ENCODE results near the gene SLC43A1.
A peak's percentile ranks its signal among the peaks of the same experiment; 100 is the strongest.
"Not testable (repeated sequence)": the region's sequence is repeated elsewhere in the genome, so short reads cannot be mapped to it uniquely, and the experiment has no call there.

SLC43A1 gene

DNA sequence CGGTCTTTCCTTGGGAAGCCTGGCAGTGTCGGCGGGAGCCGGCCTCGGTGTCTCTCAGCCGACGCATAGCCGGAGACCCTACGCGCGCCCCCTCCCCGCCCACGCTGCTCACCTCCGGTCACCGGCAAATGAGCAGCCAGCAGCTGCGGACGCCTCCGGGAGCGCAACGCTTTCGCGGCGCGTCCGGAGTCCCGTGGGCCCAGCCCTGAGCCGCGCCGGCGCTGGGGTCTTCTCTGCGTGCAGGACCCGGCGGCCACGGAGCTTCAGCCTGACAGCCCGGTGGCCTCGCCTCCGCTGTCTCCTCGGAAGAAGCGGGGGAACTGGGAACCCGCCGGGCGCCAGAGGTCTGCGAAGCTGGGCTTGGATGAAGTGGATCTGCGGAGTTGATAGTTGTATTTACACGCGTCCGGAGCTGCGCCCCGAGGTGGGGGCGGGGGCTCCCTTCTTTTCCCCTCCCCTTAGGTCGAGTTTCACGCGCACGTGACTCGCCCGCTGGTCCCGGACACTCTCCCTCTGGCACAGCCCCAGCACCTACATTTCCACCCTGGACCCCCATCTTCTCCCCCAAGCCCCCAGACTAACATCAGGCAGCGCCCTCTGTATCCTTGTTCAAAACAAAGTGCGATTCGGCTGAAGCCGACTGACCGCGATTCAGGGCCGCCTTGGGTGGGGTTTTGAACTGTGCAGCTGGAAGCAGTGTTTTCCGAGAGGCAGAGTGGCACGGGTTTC, at the start of gene SLC43A1:
SLC43A1 (minus strand) TSS at position 371 of the 729 bp plus-strand sequence. CDS start 1,591 bp downstream, outside the sequence.
- peak; percentile 76 for DNase-seq

- DNase-seq = no peak
Observed at GRCh38 chr11:57562596-57562995, 47.1 kb upstream of the SLC43A1 start.

DNA sequence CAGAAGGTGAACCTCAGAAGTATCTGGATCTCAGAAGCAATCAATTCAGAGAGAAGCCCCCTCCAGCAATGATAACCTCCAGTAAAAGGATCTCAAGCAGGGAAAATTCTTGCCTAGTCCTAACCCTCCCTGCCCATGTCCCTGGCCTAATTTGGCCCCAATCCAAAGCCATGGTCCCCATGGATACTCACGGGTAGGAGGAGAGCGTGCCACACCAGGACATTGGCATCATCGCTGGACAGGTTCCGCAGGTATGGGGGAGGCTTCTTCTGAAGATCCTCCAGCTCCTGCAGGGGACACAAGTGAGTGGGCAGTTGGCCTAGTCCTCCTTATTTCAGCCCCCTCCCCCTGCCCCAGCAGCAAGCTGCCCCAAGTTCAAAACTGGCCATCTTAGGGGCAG, 44.6 kb upstream of the SLC43A1 start:
- no peak for DNase-seq

DNA sequence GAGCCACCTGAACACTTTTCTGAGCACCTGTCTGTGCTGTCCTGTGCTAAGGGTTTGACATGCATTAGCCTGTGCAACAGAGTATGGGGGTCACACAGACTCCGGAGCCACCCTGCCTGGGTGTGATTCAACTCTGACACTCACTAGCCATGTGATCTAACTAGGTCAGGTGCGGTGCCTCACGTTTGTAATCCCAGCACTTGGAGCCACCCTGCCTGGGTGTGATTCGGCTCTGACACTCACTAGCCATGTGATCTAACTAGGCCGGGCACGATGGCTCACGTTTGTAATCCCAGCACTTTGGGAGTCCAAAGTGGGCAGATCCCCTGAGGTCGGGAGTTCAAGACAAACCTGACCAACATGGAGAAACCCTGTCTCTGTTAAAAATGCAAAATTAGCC, 40.5 kb upstream of the SLC43A1 start:
- DNase-seq = no peak

- no peak for DNase-seq
Observed at GRCh38 chr11:57555393-57555792, 39.9 kb upstream of the SLC43A1 start.

- DNase-seq = no peak
Observed at GRCh38 chr11:57552479-57552878, 37.0 kb upstream of the SLC43A1 start.

DNA sequence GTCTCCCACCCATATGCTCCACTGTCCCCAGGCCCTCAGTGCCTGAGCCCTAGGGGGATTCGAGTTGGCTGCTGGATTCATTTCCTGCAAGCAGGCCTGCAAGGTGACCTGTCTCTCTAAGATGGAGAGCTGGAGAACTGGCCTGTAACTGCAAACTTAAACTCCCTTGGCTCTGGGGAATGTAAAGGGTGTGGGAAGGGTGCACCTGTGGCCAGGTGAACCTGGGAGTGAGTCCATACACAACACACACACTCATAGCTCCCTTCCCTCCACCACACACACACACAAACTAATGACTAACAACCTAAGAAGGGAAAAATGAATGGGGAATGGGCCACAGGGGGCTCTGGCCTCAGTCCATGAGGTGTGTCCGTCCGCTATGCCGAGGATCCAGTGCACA, 36.4 kb upstream of the SLC43A1 start:
- DNase-seq = no peak

DNA sequence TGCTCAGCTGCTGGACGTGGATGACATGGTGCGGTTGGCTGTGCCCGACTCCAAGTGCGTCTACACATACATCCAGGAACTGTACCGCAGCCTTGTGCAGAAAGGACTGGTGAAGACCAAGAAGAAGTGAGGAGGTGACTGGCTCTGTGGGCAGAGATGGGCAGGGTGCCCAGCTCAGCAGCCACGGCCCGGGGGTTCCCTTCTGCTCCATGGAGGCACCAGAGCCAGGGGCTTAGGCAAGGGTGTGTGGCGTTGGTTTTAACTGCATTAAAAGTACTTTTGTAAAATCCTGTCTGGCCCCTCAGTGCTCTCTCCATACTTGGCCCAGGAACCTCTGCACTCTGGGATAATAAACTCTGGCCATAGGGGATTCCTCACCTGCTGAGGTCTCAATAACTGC, 34.5 kb upstream of the SLC43A1 start:
- DNase-seq = no peak

- DNase-seq = no peak
Observed at GRCh38 chr11:57547854-57548377, 32.4 kb upstream of the SLC43A1 start.

DNA sequence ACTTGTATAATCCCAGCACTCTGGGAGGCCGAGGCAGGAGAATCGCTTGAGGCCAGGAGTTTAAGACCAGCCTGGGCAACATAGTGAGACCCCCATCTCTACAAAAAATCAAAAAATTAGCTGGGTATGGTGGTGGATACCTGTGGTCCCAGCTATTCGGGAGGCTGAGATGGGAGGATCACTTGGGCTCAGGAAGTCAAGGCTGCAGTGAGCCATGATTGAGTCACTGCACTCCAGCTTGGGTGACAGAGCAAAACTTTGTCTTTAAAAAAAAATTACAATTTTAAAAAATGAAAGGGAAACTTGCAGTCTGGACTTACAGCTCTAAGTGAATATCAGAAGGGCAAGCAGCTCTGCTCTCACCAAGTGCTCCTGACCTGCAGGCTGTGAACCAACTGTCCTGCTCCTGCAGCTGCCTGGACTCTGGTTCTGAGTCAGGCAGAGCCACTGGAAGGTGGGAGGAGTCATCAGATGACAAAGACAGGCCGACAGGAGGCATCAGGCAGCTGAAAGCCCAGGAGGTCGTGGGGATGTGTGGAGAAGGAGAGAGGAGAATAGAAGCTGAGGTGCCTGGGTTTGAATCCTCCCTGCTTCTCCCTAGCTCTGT, 31.5 kb upstream of the SLC43A1 start:
- no peak for DNase-seq

DNA sequence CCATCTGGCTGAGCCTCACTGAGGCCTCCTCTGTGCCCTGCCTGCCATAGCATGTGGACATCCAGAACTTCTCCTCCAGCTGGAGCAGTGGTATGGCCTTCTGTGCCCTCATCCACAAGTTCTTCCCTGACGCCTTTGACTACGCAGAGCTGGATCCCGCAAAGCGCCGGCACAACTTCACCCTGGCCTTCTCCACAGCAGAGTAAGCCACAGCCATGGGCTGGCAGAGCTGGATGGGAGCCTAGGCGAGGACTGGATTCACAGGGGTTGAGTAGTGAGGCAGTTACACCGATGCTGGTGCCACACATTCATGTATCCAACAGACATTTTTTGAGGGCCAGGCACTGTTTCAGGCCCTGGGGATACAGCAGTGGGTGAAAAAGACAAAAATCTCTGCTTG, 30.9 kb upstream of the SLC43A1 start:
- DNase-seq = no peak

- DNase-seq = no peak
Observed at GRCh38 chr11:57545883-57546282, 30.4 kb upstream of the SLC43A1 start.

DNA sequence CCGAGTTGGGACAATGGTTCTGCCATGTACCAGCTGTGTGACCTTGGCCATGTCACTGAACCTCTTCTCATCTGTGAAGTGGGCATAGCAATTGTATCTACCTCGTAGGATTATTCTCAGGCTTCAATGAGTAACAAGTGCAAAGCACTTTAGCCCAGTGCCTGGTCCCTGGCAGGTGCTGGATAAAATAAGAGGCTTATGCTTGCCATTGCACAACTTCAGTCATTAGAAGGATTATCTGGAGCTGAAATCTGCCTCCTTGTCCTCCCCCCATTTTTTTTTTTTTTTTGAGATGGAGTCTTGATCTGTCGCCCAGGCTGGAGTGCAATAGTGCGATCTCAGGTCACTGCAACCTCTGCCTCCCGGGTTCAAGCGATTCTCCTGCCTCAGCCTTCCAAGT, 29.1 kb upstream of the SLC43A1 start:
- no peak for DNase-seq

GRCh38 chr11:57543593-57543992, 28.1 kb upstream of the SLC43A1 start:
- DNase-seq = no peak

DNA sequence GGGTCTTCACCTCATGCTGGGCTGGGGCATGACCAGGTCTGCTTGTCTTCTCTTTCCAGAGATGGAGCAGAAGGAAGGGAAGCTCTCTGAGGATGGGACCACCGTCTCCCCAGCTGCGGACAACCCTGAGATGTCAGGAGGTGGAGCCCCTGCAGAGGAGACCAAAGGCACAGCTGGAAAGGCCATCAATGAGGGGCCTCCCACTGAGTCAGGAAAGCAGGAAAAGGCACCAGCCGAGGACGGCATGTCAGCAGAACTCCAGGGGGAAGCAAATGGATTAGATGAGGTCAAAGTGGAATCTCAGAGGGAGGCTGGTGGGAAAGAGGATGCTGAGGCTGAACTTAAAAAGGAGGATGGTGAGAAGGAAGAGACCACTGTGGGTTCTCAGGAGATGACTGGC, 27.1 kb upstream of the SLC43A1 start:
- DNase-seq = no peak

- DNase-seq = no peak
Observed at GRCh38 chr11:57541169-57541568, 25.7 kb upstream of the SLC43A1 start.

DNA sequence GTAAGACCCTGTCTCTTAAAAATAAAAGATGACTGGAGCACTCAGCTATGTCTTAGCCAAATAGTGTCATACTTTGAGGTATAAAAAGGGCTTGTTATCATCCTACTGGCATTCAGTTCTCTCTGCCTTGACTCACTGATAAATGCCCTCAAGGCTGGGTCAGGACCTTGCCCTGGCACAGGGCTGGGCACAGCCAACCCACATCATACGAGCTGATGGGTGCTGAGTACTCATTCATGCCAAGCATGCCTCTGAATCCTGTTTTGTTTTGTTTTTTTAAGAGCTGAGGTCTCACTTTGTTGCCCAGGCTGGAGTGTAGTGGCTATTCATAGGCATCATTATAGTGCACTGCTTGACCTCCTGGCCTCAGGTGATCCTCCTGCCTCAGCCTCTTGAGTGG, 23.8 kb upstream of the SLC43A1 start:
- DNase-seq = no peak

DNA sequence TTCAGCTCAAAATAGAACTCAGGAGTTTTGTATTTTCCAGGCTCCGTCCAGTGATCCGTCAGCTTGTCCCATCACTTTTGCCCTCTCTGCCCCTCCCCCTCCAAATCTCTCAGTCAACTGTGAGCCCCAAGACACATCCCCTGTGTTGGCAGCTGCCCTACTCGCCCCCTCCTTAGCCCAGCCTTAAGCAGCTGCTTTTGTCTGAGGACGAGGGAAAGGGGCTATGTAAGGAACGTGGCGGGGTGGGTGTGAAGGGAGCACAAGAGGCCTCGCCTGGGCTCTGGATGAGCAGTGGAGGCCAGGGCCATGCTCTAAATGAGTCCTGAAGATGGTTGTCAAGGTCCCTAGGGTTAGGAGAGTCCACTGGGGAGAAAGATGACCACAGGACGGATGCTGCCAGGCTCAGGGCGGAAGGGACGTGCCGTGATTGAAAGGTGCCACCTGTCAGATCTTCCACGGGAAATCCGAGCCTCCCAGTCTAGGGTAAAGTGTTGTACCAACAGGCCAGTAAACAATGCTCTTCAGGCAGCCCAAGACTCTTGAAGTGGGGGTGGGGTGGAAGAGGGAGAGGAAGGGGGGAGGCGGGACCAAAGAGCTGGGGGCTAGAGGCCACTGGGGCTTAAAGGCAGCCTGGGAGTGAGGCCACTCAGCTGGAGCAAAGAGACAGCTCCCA, 21.6 kb upstream of the SLC43A1 start, which contains the start of gene SMTNL1:
SMTNL1 (plus strand) TSS at position 649 of the 673 bp plus-strand sequence. CDS start 5,048 bp downstream, outside the sequence.
- DNase-seq = no peak

DNA sequence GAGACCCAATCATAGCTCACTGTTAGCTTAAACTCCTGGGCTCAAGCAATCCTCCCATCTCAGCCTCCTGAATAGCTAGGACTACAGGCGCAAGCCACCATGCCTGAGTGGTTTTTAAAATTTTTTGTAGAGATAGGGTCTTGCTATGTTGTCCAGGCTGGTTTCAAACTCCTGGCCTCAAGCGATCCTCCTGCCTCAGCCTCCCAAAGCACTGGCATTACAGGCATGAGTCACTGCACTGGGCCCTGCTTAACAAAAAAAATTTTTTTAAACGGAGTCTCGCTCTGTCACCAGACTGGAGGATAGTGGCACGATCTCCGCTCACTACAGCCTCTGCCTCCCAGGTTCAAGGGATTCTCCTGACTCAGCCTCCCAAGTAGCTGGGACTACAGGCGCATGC, 18.9 kb upstream of the SLC43A1 start:
- not testable (repeated sequence) for DNase-seq

DNA sequence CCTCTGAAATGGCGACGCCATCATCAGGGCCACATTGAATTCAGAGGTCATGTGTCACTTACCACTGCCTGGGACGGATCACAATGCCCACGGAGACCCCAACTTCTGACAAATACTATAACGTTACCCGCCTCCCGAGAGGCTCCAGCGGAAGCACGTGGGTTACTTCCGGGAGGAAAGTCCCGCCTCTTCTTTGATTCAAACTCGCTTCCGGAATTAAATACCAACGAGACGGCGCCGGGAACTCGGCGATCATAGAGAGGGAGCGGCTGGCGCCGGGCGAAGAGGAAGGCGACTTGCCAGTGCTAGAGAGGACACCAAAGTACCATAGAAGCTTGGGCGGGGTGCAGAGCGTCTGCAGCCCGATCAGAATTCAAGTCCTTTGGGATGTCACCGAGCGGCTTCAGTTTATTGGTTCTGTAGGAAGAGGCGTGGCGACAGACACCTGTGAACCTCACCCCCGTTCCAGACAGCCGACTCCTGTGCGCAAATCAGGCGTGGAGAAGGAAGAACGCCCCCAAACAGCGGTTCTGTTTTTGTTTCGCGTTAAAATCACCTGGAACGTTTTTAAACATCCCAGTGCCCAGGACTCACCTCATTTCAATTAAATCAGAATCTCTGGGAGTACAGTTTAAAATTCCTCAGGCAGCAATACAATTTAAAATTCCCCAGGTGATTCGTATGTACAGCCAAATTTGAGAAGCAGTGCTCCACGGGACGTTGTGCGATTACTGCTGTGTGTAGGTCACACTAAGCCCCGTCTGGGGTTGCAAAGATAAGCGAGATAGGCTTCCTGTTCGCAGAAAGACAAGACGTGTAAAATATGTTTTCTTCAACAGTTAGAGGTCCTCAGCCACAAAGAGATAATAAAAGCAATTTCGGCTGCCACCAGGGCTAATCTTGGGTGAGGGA, 15.3 kb upstream of the SLC43A1 start, which contains the start of gene TIMM10:
TIMM10 (minus strand) TSS at position 159 of the 912 bp plus-strand sequence. CDS start 565 bp downstream, outside the sequence.
- peak; percentile 96 for DNase-seq

- no peak for DNase-seq
Observed at GRCh38 chr11:57530215-57530595, 14.7 kb upstream of the SLC43A1 start.

DNA sequence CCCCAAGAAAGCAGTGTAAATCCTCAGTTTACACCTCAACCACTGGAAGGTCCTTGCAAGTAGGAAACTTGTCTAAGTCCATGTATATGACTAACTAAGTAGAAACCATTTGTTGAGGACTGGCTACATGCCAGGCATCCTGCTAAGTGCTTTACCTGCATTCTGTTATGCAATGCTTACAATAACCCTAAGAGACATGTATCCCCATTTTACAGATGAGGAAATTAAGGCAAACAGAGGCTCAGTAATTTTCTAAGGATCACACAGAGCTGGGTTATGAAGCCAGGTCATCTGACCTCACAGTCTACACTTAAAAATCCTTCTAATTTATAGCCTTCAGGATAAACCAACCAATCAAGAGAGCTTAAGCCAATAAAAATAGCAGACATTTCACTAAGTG, 13.5 kb upstream of the SLC43A1 start:
- no peak for DNase-seq

Measured in left hindlimb (tissue), 1 donor.